Activated naive CD8-positive, alpha-beta T cell treated with anti-CD3 and anti-CD28 coated beads, Interleukin-2, amount 50 U/mL, for 24 hours (primary cell): Measurements from ENCODE around the gene ERP44.

Source experiments
- ATAC-seq: fragments of 150-1000 bp; cut with Tn5 transposase; one replicate; pipeline ENCODE4 v1.10.0; 2021
- DNase-seq: peaks from one replicate; pipeline ENCODE4 v3.0.0; 2021
- H3K27ac Mint-ChIP-seq: one replicate; pipeline ENCODE4 v1.8.0; 2021; ENCODE audit warnings: mild to moderate bottlenecking, mixed read lengths
- H3K27me3 Mint-ChIP-seq: one replicate; pipeline ENCODE4 v1.8.0; 2021; ENCODE audit warnings: mixed read lengths
- H3K36me3 Mint-ChIP-seq: one replicate; pipeline ENCODE4 v1.8.0; 2021; ENCODE audit warnings: low read depth, mixed read lengths
- H3K4me1 Mint-ChIP-seq: one replicate; pipeline ENCODE4 v1.8.0; 2021; ENCODE audit warnings: mixed read lengths
- H3K4me3 Mint-ChIP-seq: one replicate; pipeline ENCODE4 v1.8.0; 2021; ENCODE audit warnings: mild to moderate bottlenecking, moderate library complexity, mixed read lengths
- H3K9me3 Mint-ChIP-seq: one replicate; pipeline ENCODE4 v1.8.0; 2021; ENCODE audit warnings: mixed read lengths

Gene ERP44

GRCh38 chr9:99936947-99937587, 161.7 kb downstream of the ERP44 start:
- no peak overlapping the region for H3K27ac Mint-ChIP-seq
- peaks cover 28% of the 10 kb centered on the region for H3K36me3 Mint-ChIP-seq

GRCh38 chr9:99931155-99931840, 167.5 kb downstream of the ERP44 start:
- H3K27me3 Mint-ChIP-seq, result no peaks in the 10 kb centered on the region
- peaks cover 36% of the 10 kb centered on the region for H3K36me3 Mint-ChIP-seq
- DNase-seq, result no peak
- H3K27ac Mint-ChIP-seq, result no peak overlapping the region
- H3K9me3 Mint-ChIP-seq, result peaks cover 8% of the 10 kb centered on the region
- H3K4me1 Mint-ChIP-seq, result peaks cover 11% of the 10 kb centered on the region
- H3K4me3 Mint-ChIP-seq, result no peak overlapping the region
- ATAC-seq, result no peak

More at GRCh38 chr9:99936947-99937587, 161.7 kb downstream of the ERP44 start:
- H3K4me1 Mint-ChIP-seq, result peaks cover 5% of the 10 kb centered on the region
- ATAC-seq, result no peak
- H3K4me3 Mint-ChIP-seq, result no peak overlapping the region
- H3K9me3 Mint-ChIP-seq, result peaks cover 12% of the 10 kb centered on the region
- no peak for DNase-seq
- H3K27me3 Mint-ChIP-seq, result no peaks in the 10 kb centered on the region

GRCh38 chr9:99929652-99930051, 169.1 kb downstream of the ERP44 start:
- ATAC-seq (no peak), DNase-seq (no peak)
- H3K27ac Mint-ChIP-seq, result no peak overlapping the region
- no peak overlapping the region for H3K4me3 Mint-ChIP-seq
- peaks cover 6% of the 10 kb centered on the region for H3K4me1 Mint-ChIP-seq
- H3K9me3 Mint-ChIP-seq, result peaks cover 14% of the 10 kb centered on the region
- H3K27me3 Mint-ChIP-seq, result no peaks in the 10 kb centered on the region
- H3K36me3 Mint-ChIP-seq, result peaks cover 45% of the 10 kb centered on the region
